Measurements from ENCODE around the gene PGLYRP1.

Gene PGLYRP1

GRCh38 chr19:46022431-46023310 is at the start of gene PGLYRP1:
PGLYRP1 (minus strand) TSS chr19:46023053; CDS start chr19:46023021, 32 bp downstream.
- DNase-seq = peak in 1 of 10 donors; percentile 82
- intact Hi-C loops (cut with DNase I) = no loop called here

GRCh38 chr19:46069806-46070341 is 47.0 kb upstream of the PGLYRP1 start:
- no peak for DNase-seq
- intact Hi-C loops (cut with DNase I) = loop anchor here (10.0 kb wide), 1 partner anchor 165 kb away; the partner anchor contains the start of gene MYPOP

GRCh38 chr19:46068345-46069258 is 45.7 kb upstream of the PGLYRP1 start:
- no peak for DNase-seq
- intact Hi-C loops (cut with DNase I) = no loop called here

GRCh38 chr19:46067691-46068090 is 44.8 kb upstream of the PGLYRP1 start:
- intact Hi-C loops (cut with DNase I) = no loop called here
- DNase-seq = no peak

- no peak for DNase-seq
- intact Hi-C loops (cut with DNase I) = no loop called here
Measured at GRCh38 chr19:46066471-46066870, 43.6 kb upstream of the PGLYRP1 start.

- DNase-seq = no peak
- intact Hi-C loops (cut with DNase I) = no loop called here
Measured at GRCh38 chr19:46065486-46066071, 42.7 kb upstream of the PGLYRP1 start.

GRCh38 chr19:46063201-46063600 is 40.3 kb upstream of the PGLYRP1 start:
- intact Hi-C loops (cut with DNase I) = no loop called here

GRCh38 chr19:46060012-46060411 is 37.2 kb upstream of the PGLYRP1 start:
- DNase-seq = no peak

More at GRCh38 chr19:46063201-46063600, 40.3 kb upstream of the PGLYRP1 start:
- DNase-seq = no peak

GRCh38 chr19:46058778-46059177 is 35.9 kb upstream of the PGLYRP1 start:
- DNase-seq = no peak
- intact Hi-C loops (cut with DNase I) = no loop called here

More at GRCh38 chr19:46060012-46060411, 37.2 kb upstream of the PGLYRP1 start:
- intact Hi-C loops (cut with DNase I) = no loop called here

GRCh38 chr19:46056536-46056935 is 33.7 kb upstream of the PGLYRP1 start:
- intact Hi-C loops (cut with DNase I) = no loop called here
- no peak for DNase-seq

GRCh38 chr19:46052896-46053295 is 30.0 kb upstream of the PGLYRP1 start:
- intact Hi-C loops (cut with DNase I) = no loop called here
- no peak for DNase-seq

- intact Hi-C loops (cut with DNase I) = no loop called here
Measured at GRCh38 chr19:46049597-46049996, 26.7 kb upstream of the PGLYRP1 start.

GRCh38 chr19:46043519-46043918 is 20.7 kb upstream of the PGLYRP1 start:
- intact Hi-C loops (cut with DNase I) = no loop called here
- no peak for DNase-seq

More at GRCh38 chr19:46049597-46049996, 26.7 kb upstream of the PGLYRP1 start:
- DNase-seq = no peak

- intact Hi-C loops (cut with DNase I) = no loop called here
- DNase-seq = no peak
Measured at GRCh38 chr19:46042252-46042883, 19.5 kb upstream of the PGLYRP1 start.

GRCh38 chr19:46040952-46041500 is 18.2 kb upstream of the PGLYRP1 start, which contains the start of gene IGFL4:
IGFL4 (minus strand) TSS chr19:46041002; CDS start chr19:46040962, 40 bp downstream.
- intact Hi-C loops (cut with DNase I) = no loop called here
- no peak for DNase-seq

GRCh38 chr19:46040125-46040524 is 17.3 kb upstream of the PGLYRP1 start:
- no peak for DNase-seq
- intact Hi-C loops (cut with DNase I) = no loop called here

- DNase-seq = no peak
- intact Hi-C loops (cut with DNase I) = no loop called here
Measured at GRCh38 chr19:46036744-46037128, 13.9 kb upstream of the PGLYRP1 start.

GRCh38 chr19:46035986-46036743 is 13.3 kb upstream of the PGLYRP1 start:
- no peak for DNase-seq
- intact Hi-C loops (cut with DNase I) = no loop called here

- DNase-seq = no peak
- intact Hi-C loops (cut with DNase I) = no loop called here
Measured at GRCh38 chr19:46035546-46035945, 12.7 kb upstream of the PGLYRP1 start.

Data from posterior cingulate gyrus (tissue), 11 donors.